ENCODE results near the gene ZNF274.

Gene ZNF274

DNA sequence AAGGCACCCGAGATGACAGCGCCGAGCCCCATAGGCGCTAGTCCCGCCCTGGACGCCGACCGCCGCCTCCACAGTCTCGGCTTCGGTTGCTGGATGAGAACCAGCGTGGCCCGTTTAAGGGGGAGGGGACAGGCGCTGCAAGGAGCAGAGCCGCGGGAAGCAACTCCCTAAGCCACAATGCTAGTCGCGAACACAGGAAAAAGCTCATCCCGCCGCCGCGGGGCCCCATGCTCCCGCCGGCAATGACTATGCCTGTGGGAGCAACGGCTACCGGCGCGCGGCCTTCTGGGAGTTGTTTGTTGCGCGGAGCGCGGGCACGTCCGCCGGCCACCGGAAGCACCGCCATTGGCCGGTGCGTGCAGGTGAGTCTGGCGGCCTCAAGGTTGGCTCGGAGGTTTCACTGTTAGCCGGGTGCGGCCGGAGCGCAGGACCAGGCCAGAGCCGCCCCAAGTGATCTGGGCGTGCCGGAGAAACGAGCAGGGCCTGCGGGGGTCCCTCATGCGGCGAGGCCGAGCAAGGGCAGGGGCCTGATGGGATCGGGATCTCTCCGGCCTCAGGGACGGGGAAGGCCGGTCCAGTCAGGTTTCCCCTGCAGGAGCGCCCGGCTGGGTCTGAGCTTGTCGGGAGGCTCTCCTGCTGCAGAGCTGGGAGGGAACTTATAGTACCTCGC, 45.9 kb downstream of the ZNF274 start, which contains the start of gene ZNF544:
Gene ZNF544 (plus strand): TSS at position 330 of the 670 bp plus-strand sequence. CDS start 15,110 bp downstream, outside the sequence.
- Histone ChIP-seq H3K9ac (ENCODE audit: low read length) (peak within 1 kb of the TSS; percentile 28; the same call in 1 of the 2 replicates), H3F3A (ENCODE audit: insufficient read depth, low read length) (no peaks in the 10 kb centered on the region), H3K79me2 (ENCODE audit: low read length) (no peaks in the 10 kb centered on the region), H3K4me1 (ENCODE audit: low read length) (no peaks in the 10 kb centered on the region), H3K9me3 (replicated peaks; ENCODE audit: insufficient read depth, low read length) (no peaks in the 10 kb centered on the region), H3K4me3 (ENCODE audit: low read length) (peak within 1 kb of the TSS; percentile 59), H3K4me2 (ENCODE audit: low read depth, low read length) (peak within 1 kb of the TSS; percentile 41; the same call in 1 of the 2 replicates), H4K20me1 (ENCODE audit: insufficient read depth, low read length) (no peaks in the 10 kb centered on the region), H2AFZ (ENCODE audit: low read length) (peak within 1 kb of the TSS; percentile 69; the same call in 1 of the 2 replicates), H3K27ac (ENCODE audit: low read length) (no peak within 1 kb of the TSS), H3K36me3 (replicated peaks; ENCODE audit: insufficient read depth, low read length) (no peaks in the 10 kb centered on the region; the same call in 1 of the 2 replicates), H3K9me2 (replicated peaks; ENCODE audit: insufficient read depth, low read length) (no peaks in the 10 kb centered on the region), H3K27me3 (replicated peaks; ENCODE audit: insufficient read depth, low read length) (no peaks in the 10 kb centered on the region)
- TF ChIP-seq EZH2phosphoT487 (IDR thresholded peaks at IDR 0.05; ENCODE audit: low read length): no peak
- peak; percentile 18 for DNase-seq

GRCh38 chr19:58229255-58229639, 46.4 kb downstream of the ZNF274 start:
- Histone ChIP-seq H2AFZ (ENCODE audit: low read length) (no peak overlapping the region), H3K79me2 (ENCODE audit: low read length) (no peaks in the 10 kb centered on the region), H3K4me1 (ENCODE audit: low read length) (no peaks in the 10 kb centered on the region), H3F3A (ENCODE audit: insufficient read depth, low read length) (no peaks in the 10 kb centered on the region), H3K4me2 (ENCODE audit: low read depth, low read length) (no peak overlapping the region), H3K27me3 (replicated peaks; ENCODE audit: insufficient read depth, low read length) (no peaks in the 10 kb centered on the region), H4K20me1 (ENCODE audit: insufficient read depth, low read length) (no peaks in the 10 kb centered on the region), H3K9me3 (replicated peaks; ENCODE audit: insufficient read depth, low read length) (no peaks in the 10 kb centered on the region), H3K9me2 (replicated peaks; ENCODE audit: insufficient read depth, low read length) (no peaks in the 10 kb centered on the region), H3K4me3 (ENCODE audit: low read length) (peak overlapping the region; percentile 59; the same call in 1 of the 2 replicates), H3K9ac (ENCODE audit: low read length) (no peak overlapping the region; the same call in 1 of the 2 replicates), H3K27ac (ENCODE audit: low read length) (no peak overlapping the region), H3K36me3 (replicated peaks; ENCODE audit: insufficient read depth, low read length) (no peaks in the 10 kb centered on the region; the same call in 1 of the 2 replicates)
- TF ChIP-seq CTCF (IDR thresholded peaks at IDR 0.05; ENCODE audit: low read length): no peak
- no peak for DNase-seq

- Histone ChIP-seq H3K36me3 (replicated peaks; ENCODE audit: insufficient read depth, low read length) (no peaks in the 10 kb centered on the region), H3K27ac (ENCODE audit: low read length) (no peak overlapping the region), H3K79me2 (ENCODE audit: low read length) (no peaks in the 10 kb centered on the region), H3K9me3 (replicated peaks; ENCODE audit: insufficient read depth, low read length) (no peaks in the 10 kb centered on the region), H4K20me1 (ENCODE audit: insufficient read depth, low read length) (no peaks in the 10 kb centered on the region), H3K9me2 (replicated peaks; ENCODE audit: insufficient read depth, low read length) (no peaks in the 10 kb centered on the region), H3K4me1 (ENCODE audit: low read length) (no peaks in the 10 kb centered on the region), H3K9ac (ENCODE audit: low read length) (no peak overlapping the region), H3K27me3 (replicated peaks; ENCODE audit: insufficient read depth, low read length) (no peaks in the 10 kb centered on the region), H3K4me3 (ENCODE audit: low read length) (no peak overlapping the region), H2AFZ (ENCODE audit: low read length) (no peak overlapping the region), H3K4me2 (ENCODE audit: low read depth, low read length) (no peak overlapping the region), H3F3A (ENCODE audit: insufficient read depth, low read length) (no peaks in the 10 kb centered on the region)
- TF ChIP-seq EZH2 (optimal IDR thresholded peaks at IDR 0.05; ENCODE audit: low read depth, low read length) (no peak), EZH2phosphoT487 (IDR thresholded peaks at IDR 0.05; ENCODE audit: low read length) (no peak), CTCF (IDR thresholded peaks at IDR 0.05; ENCODE audit: low read length) (no peak)
- DNase-seq: no peak
These were observed 54.5 kb downstream of the ZNF274 start for GRCh38 chr19:58237324-58237723.

DNA sequence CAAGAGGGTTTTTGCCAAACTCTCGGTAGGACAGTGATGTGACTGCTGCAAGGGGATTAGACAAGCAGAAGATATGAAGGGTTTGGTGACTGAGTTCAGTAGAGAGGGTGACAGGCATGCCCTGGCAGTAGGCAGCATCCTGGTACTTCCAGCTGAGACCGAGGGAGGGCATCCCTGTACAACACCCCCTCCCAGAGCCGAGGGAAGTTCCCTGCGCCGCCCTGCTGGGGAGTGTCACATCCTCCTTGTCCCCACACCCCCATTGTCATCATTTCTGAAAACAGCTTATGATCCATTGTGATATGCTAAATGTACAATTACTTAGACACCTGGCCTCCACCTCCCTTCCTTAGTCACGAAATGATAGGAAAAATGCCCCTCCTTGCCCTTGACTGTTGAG, 60.5 kb downstream of the ZNF274 start:
- H2AFZ ChIP-seq (ENCODE audit: low read length): no peak overlapping the region
- no peaks in the 10 kb centered on the region for H3K36me3 ChIP-seq (replicated peaks; ENCODE audit: insufficient read depth, low read length)

More for the DNA sequence above, 60.5 kb downstream of the ZNF274 start:
- no peak overlapping the region for H3K27ac ChIP-seq (ENCODE audit: low read length)
- no peaks in the 10 kb centered on the region for H3F3A ChIP-seq (ENCODE audit: insufficient read depth, low read length)
- H3K4me2 ChIP-seq (ENCODE audit: low read depth, low read length): no peak overlapping the region
- DNase-seq: no peak
- H3K4me3 ChIP-seq (ENCODE audit: low read length): no peak overlapping the region
- no peaks in the 10 kb centered on the region for H4K20me1 ChIP-seq (ENCODE audit: insufficient read depth, low read length)
- no peaks in the 10 kb centered on the region for H3K79me2 ChIP-seq (ENCODE audit: low read length)
- no peaks in the 10 kb centered on the region for H3K4me1 ChIP-seq (ENCODE audit: low read length)
- no peaks in the 10 kb centered on the region for H3K9me2 ChIP-seq (replicated peaks; ENCODE audit: insufficient read depth, low read length)
- H3K27me3 ChIP-seq (replicated peaks; ENCODE audit: insufficient read depth, low read length): no peaks in the 10 kb centered on the region
- no peaks in the 10 kb centered on the region; the same call in 1 of the 2 replicates for H3K9me3 ChIP-seq (replicated peaks; ENCODE audit: insufficient read depth, low read length)
- no peak overlapping the region for H3K9ac ChIP-seq (ENCODE audit: low read length)
- no peak for TF ChIP-seq EZH2 (optimal IDR thresholded peaks at IDR 0.05; ENCODE audit: low read depth, low read length)
- no peak for TF ChIP-seq CTCF (IDR thresholded peaks at IDR 0.05; ENCODE audit: low read length)
- TF ChIP-seq EZH2phosphoT487 (IDR thresholded peaks at IDR 0.05; ENCODE audit: low read length): no peak

Data from MM.1S (cell line).